Subcutaneous abdominal adipose tissue (tissue), 5 donors: Measurements from ENCODE around the gene EGR1.
"Not testable (repeated sequence)": the region's sequence is repeated elsewhere in the genome, so short reads cannot be mapped to it uniquely, and the experiment has no call there.

ENCODE experiments used
- H3K27ac ChIP-seq: one replicate; pipeline ENCODE4 v1.7.0; 2013; ENCODE audit warnings: low read depth, mild to moderate bottlenecking, inconsistent platforms, low read length, moderate library complexity
- H3K27me3 ChIP-seq, 5 donors: one replicate each; pipeline ENCODE4 v1.7.0; 2013; ENCODE audit warnings: low read length in 5 of 5, inconsistent platforms in 1 of 5; ENCODE audit not compliant: control insufficient read depth in 5 of 5, insufficient read depth in 4 of 5
- H3K36me3 ChIP-seq, 5 donors: one replicate each; pipeline ENCODE4 v1.7.0; 2013; ENCODE audit warnings: low read length in 5 of 5; ENCODE audit not compliant: control insufficient read depth in 5 of 5, insufficient read depth in 5 of 5
- H3K4me1 ChIP-seq, 5 donors: one replicate each; pipeline ENCODE4 v1.7.0; 2013; ENCODE audit warnings: low read length in 5 of 5, mild to moderate bottlenecking in 3 of 5, moderate library complexity in 1 of 5; ENCODE audit not compliant: control insufficient read depth in 5 of 5, insufficient read depth in 5 of 5
- H3K4me3 ChIP-seq, 5 donors: one replicate each; pipeline ENCODE4 v1.7.0; 2013; ENCODE audit warnings: low read length in 5 of 5, low read depth in 1 of 5
- H3K9ac ChIP-seq, 5 donors: one replicate each; pipeline ENCODE4 v1.7.0; 2013; ENCODE audit warnings: low read length in 5 of 5, mild to moderate bottlenecking in 4 of 5, moderate library complexity in 3 of 5
- H3K9me3 ChIP-seq, 5 donors: one replicate each; pipeline ENCODE4 v1.7.0; 2013; ENCODE audit warnings: low read length in 5 of 5; ENCODE audit not compliant: control insufficient read depth in 5 of 5
- donor health status: healthy.
- donor health status: healthy.
- donor health status: healthy.
- donor health status: healthy.
- donor health status: healthy.

The EGR1 gene

DNA sequence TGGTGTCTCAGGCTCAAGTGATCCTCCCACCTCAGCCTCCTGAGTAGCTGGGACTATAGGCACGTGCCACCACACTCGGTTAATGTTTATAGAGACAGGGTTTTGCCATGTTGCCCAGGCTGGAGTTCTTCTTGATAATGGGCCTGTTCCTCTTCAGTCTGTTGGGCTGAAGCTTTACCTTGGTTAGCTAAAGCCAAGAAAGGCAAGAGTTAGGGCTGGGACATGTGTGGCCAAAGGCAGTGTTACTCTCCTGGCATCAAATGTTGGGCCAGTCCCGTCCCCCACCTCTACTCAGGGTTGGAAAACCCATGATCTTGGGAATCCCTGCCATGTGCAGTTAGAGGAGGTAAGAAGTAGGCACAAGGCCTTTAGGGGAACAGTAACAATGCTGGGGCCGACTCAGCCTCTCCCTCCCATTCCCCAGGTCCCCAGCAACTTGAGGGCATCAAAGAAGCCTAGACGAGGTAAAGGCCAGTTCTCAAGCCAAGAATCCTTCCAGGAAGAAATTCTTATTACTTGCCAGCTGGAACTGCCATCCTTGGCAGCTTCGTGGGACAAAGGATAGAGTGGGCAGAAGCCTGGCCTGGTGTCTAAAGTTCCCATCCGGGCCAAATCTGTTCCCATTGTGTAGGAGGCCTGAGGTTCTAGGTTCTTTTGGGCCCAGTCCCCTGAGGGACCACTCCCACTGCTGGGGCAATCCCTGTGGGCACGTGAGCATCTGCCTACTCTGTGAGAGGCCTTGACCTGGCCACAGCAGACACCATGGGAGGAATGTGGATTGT is 4.5 kb downstream of the EGR1 start:
- peak overlapping the region in 1 of 5 donors; percentile 16 for H3K9ac ChIP-seq
- peaks cover 0 to 18% (median 0%) of the 10 kb centered on the region in 5 donors for H3K27me3 ChIP-seq
- no peak overlapping the region for H3K27ac ChIP-seq
- no peaks in the 10 kb centered on the region for H3K9me3 ChIP-seq
- peaks cover 0 to 23% (median 17%) of the 10 kb centered on the region in 5 donors for H3K36me3 ChIP-seq
- H3K4me1 ChIP-seq: peaks cover 11 to 29% (median 26%) of the 10 kb centered on the region in 5 donors
- peak overlapping the region in 3 of 5 donors; percentile 26 to 86 (median 35) for H3K4me3 ChIP-seq

DNA sequence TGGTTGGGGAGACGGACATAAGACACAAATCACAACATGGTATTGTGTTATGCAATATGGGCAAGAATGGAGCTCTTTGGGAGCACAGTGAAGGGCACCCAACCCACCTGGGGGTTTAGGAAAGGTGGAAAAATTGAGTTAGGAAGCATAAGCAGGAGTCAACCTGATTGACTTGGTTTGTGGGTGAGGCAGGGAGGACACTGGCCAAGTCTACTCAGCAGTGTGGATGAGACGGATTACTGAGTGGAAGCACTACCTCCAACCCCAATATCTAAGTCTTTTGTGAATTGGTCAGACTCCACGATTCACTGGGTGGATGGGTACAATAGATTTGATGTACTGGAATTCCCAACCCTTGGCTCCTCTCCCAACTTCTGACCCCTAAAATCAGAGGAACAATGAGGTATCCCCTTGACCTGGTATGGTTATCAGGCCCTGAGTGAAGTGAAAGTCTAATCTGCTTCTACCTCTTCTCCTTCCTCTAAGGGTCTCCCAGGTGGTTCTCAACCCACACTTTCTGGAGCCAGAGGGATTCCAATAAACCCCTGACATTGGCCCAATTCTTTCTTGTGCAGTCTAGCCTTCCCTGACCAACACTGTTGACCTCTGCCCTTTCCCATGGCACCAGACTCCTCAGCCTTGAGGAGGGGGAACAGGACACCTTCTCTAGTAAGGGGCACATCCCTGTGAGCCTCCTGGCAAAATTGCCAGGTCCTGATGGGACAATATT is 5.2 kb downstream of the EGR1 start:
- Histone ChIP-seq H3K4me3 (peak overlapping the region in 1 of 5 donors; percentile 86), H3K9me3 (no peaks in the 10 kb centered on the region), H3K27me3 (peaks cover 0 to 18% (median 0%) of the 10 kb centered on the region in 5 donors), H3K36me3 (peaks cover 0 to 23% (median 17%) of the 10 kb centered on the region in 5 donors), H3K4me1 (peaks cover 11 to 29% (median 26%) of the 10 kb centered on the region in 5 donors), H3K27ac (no peak overlapping the region), H3K9ac (no peak overlapping the region)

GRCh38 chr5:138471052-138471361 is 5.7 kb downstream of the EGR1 start:
- H3K27me3 ChIP-seq: peaks cover 0 to 15% (median 0%) of the 10 kb centered on the region in 5 donors
- no peak overlapping the region for H3K9ac ChIP-seq
- H3K36me3 ChIP-seq: peaks cover 0 to 22% (median 17%) of the 10 kb centered on the region in 5 donors
- no peak overlapping the region for H3K4me3 ChIP-seq
- no peak overlapping the region for H3K27ac ChIP-seq
- no peaks in the 10 kb centered on the region for H3K9me3 ChIP-seq
- peaks cover 11 to 25% (median 22%) of the 10 kb centered on the region in 5 donors for H3K4me1 ChIP-seq

DNA sequence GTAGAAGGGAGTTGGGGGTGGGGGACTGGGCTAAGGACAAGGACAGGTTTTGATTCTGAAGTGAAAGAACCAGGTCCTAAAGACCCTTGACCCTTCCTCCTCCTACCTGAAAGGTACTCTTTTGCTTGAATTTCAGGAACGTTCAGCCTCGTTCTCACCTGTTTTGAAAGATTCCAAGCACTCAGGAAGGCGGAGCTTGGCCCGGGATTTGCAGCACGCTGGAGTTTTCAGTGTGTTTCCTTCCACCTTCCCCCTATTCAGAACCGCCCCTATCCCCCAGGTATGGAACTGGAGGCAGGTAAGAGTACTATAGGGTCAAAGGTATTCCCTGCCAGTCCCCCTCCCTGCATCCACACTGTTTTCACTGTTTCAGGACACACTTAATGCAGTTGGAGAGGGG is 7.1 kb downstream of the EGR1 start:
- H3K27me3 ChIP-seq: peaks cover 0 to 2% (median 0%) of the 10 kb centered on the region in 5 donors
- no peak overlapping the region for H3K27ac ChIP-seq
- no peak overlapping the region for H3K9ac ChIP-seq
- H3K4me1 ChIP-seq: peaks cover 9 to 12% (median 10%) of the 10 kb centered on the region in 5 donors
- peaks cover 0 to 9% (median 5%) of the 10 kb centered on the region in 5 donors for H3K36me3 ChIP-seq
- no peaks in the 10 kb centered on the region for H3K9me3 ChIP-seq
- H3K4me3 ChIP-seq: no peak overlapping the region

- H3K9ac ChIP-seq, H3K9me3 ChIP-seq, H3K27ac ChIP-seq, H3K27me3 ChIP-seq, H3K4me1 ChIP-seq, H3K36me3 ChIP-seq, H3K4me3 ChIP-seq: not testable (repeated sequence)
These were observed 7.9 kb downstream of the EGR1 start for GRCh38 chr5:138473151-138473550.

DNA sequence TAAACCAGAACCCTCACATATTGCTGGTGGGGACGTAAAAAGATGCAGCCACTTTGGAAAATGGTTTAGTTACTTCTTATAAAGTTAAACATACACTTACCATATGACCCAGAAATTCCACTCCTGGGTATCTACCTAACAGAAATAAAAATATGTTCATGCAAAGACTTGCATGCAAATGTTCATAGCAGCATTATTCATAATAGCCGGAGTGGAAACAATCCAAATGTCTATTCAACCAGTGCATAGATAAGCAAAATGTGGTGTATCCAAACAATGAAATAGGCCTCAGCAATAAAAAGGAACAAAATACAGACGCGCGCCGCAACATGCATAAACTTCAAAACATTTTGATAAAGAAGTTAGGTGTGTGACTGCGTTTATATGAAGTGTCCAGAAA is 11.6 kb downstream of the EGR1 start:
- Histone ChIP-seq H3K36me3 (no peaks in the 10 kb centered on the region), H3K9ac (no peak overlapping the region), H3K4me1 (peaks cover 0 to 3% (median 0%) of the 10 kb centered on the region in 5 donors), H3K27ac (no peak overlapping the region), H3K9me3 (no peaks in the 10 kb centered on the region), H3K4me3 (no peak overlapping the region), H3K27me3 (peaks cover 0 to 6% (median 0%) of the 10 kb centered on the region in 5 donors)

GRCh38 chr5:138482638-138483037 is 17.4 kb downstream of the EGR1 start:
- Histone ChIP-seq H3K27me3 (peaks cover 0 to 6% (median 0%) of the 10 kb centered on the region in 5 donors), H3K9me3 (no peaks in the 10 kb centered on the region), H3K4me1 (peaks cover 0 to 2% (median 0%) of the 10 kb centered on the region in 5 donors), H3K27ac (no peak overlapping the region), H3K4me3 (no peak overlapping the region), H3K36me3 (no peaks in the 10 kb centered on the region), H3K9ac (no peak overlapping the region)

DNA sequence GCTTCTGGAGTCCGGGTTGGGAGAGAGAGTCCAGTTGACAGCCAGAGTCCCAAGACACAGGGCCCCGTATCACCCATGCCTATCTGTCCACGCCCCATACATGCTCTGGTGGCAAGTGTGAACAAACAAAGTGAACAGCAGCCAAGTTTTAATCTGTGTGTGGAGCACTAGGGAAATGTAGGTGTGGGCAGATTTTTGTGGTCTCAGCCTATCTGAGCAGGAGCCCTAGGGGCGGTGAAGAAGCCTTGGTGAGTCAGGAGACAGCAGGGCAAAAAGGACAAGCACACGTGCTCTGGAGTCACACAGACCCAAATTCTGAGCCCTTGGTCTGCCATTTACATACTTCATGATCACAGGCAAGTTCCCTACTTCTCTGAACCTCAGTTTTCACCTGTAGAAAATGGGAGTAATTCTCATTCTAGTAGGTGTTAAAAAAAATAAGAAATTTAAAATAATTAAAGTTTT is 23.2 kb downstream of the EGR1 start:
- Histone ChIP-seq H3K9ac (no peak overlapping the region), H3K4me3 (no peak overlapping the region), H3K27ac (no peak overlapping the region), H3K9me3 (no peaks in the 10 kb centered on the region), H3K36me3 (no peaks in the 10 kb centered on the region), H3K27me3 (peaks cover 11 to 21% (median 17%) of the 10 kb centered on the region in 5 donors), H3K4me1 (peaks cover 4 to 26% (median 19%) of the 10 kb centered on the region in 5 donors)

GRCh38 chr5:138489683-138490061 is 24.4 kb downstream of the EGR1 start:
- Histone ChIP-seq H3K9ac (no peak overlapping the region), H3K27ac (no peak overlapping the region)

More at GRCh38 chr5:138489683-138490061, 24.4 kb downstream of the EGR1 start:
- H3K4me1 ChIP-seq: peaks cover 4 to 30% (median 19%) of the 10 kb centered on the region in 5 donors
- H3K36me3 ChIP-seq: no peaks in the 10 kb centered on the region
- H3K9me3 ChIP-seq: no peaks in the 10 kb centered on the region
- H3K27me3 ChIP-seq: peaks cover 11 to 21% (median 17%) of the 10 kb centered on the region in 5 donors
- H3K4me3 ChIP-seq: no peak overlapping the region
